Peyer's patch (tissue), 4 donors: ENCODE data around the gene SURF4. TPM values are rescaled to one million over a fixed set of nuclear protein-coding genes. Genes with fewer than 3 reads are reported as not detected.

Experiments used
- DNase-seq, 3 donors: peaks; one replicate each; pipeline ENCODE4 v3.0.0-alpha.2; 2017 to 2019
- H3K27ac ChIP-seq, 4 donors: fragments of 200-600 bp; sonication (generic); one replicate each; pipeline ENCODE4 v1.5.1; 2016 to 2019
- H3K27me3 ChIP-seq, 2 donors: fragments of 200-600 bp; sonication (generic); one replicate each; pipeline ENCODE4 v1.5.1; 2019
- H3K36me3 ChIP-seq, 3 donors: fragments of 200-600 bp; sonication (generic); one replicate each; pipeline ENCODE4 v1.5.1; 2016 to 2019
- H3K4me1 ChIP-seq, 4 donors: fragments of 200-600 bp; sonication (generic); one replicate each; pipeline ENCODE4 v1.5.1; 2016 to 2019
- H3K4me3 ChIP-seq, 4 donors: fragments of 200-600 bp; sonication (generic); 1 replicate in 3 of 4; 2 replicates in 1 of 4; pipeline ENCODE4 v1.5.1; 2016 to 2019; ENCODE audit warnings: mild to moderate bottlenecking in 1 of 4
- H3K9me3 ChIP-seq, 4 donors: fragments of 200-600 bp; sonication (generic); one replicate each; pipeline ENCODE4 v1.5.1; 2016 to 2019; ENCODE audit warnings: mild to moderate bottlenecking in 1 of 4
- POLR2A ChIP-seq, 2 donors: fragments of 450-650 bp; IDR thresholded peaks; one replicate each; pipeline ENCODE4 v1.5.1; 2017; ENCODE audit warnings: antibody characterized with exemption in 2 of 2, mild to moderate bottlenecking in 2 of 2, moderate library complexity in 2 of 2
- total RNA-seq, 4 donors: library from RNA; depleted of rRNA; stranded (reverse); fragments of >200 nt; gene quantifications; one replicate each; pipeline ENCODE4 v1.1.0, GENCODE V29; 2016
- TF ChIP-seq, protein P1 (sequence below), 6 experiments: fragments of 450-650 bp in 4 of 6; fragments of 200-600 bp in 2 of 6; sonication (generic) in 1 of 6; IDR thresholded peaks; one replicate each; pipeline ENCODE4 v1.5.1; 2017 to 2019; ENCODE audit warnings: antibody characterized with exemption in 6 of 6, mild to moderate bottlenecking in 3 of 6, moderate library complexity in 1 of 6

Gene SURF4
- total RNA-seq, 4 donors from 2014 or later: 56.9 to 281 (median 225) TPM

DNA sequence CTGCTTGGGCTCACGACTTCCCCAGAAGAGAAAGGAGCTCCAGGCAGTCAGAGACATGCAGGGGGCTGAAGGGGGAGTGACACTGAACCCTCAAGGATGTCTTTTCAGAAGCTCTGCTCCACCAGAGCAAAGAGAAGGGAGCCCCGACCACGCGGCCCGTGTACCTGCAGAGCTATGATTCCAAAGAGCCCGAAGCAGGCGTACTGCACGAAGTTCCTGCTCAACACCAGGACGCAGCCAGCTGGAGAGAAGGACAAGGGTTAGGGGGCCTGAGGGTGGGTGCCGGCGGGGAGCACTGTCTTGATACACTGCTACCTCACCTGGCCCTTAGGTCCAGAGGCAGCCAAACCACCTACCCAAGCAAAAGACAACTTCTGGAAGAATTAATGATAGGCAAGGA is 9.4 kb downstream of the SURF4 start:
- H3K4me1 ChIP-seq: peaks cover 4 to 49% (median 15%) of the 10 kb centered on the region in 4 donors
- no peak overlapping the region for H3K4me3 ChIP-seq
- DNase-seq: no peak
- no peak overlapping the region for H3K27ac ChIP-seq
- TF ChIP-seq, protein P1, sequence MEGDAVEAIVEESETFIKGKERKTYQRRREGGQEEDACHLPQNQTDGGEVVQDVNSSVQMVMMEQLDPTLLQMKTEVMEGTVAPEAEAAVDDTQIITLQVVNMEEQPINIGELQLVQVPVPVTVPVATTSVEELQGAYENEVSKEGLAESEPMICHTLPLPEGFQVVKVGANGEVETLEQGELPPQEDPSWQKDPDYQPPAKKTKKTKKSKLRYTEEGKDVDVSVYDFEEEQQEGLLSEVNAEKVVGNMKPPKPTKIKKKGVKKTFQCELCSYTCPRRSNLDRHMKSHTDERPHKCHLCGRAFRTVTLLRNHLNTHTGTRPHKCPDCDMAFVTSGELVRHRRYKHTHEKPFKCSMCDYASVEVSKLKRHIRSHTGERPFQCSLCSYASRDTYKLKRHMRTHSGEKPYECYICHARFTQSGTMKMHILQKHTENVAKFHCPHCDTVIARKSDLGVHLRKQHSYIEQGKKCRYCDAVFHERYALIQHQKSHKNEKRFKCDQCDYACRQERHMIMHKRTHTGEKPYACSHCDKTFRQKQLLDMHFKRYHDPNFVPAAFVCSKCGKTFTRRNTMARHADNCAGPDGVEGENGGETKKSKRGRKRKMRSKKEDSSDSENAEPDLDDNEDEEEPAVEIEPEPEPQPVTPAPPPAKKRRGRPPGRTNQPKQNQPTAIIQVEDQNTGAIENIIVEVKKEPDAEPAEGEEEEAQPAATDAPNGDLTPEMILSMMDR (IDR thresholded peaks at IDR 0.05): no peak
- TF ChIP-seq POLR2A (IDR thresholded peaks at IDR 0.05): no peak
- H3K9me3 ChIP-seq: no peaks in the 10 kb centered on the region
- H3K36me3 ChIP-seq: peaks cover 0 to 70% (median 0%) of the 10 kb centered on the region in 3 donors
- no peaks in the 10 kb centered on the region for H3K27me3 ChIP-seq

DNA sequence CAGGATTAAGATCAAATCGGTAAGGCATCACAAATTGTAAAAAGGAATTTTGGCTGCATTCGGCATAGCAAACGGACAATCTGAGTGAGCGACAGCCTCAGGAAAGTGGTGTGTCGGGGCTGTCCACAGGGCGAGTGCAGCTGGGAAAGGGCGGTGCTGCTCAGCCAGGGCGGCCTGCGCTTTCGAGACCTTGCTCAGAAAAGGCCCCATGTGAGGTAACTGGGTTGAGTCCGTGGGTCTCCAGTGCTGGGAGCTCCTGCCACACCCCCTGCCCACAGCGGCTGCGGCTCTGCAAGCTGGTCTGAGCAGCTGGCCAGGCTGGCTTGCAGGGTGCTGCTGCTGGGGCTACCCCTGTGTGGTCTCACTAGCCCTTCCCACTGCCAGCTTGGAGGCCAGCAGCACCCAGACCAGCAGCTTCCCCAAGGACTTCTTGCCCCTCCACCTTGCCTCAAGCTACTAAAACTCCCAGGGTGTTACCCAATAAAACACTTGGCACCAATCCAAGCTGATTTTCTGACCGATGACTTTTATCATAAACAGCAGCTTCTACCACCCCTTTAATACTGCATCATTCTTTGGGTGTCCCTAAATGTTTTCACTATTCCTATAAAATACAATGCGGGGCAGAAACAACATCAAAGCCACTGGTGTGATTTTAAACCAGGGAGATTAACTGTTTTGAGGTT is 13.4 kb downstream of the SURF4 start:
- Histone ChIP-seq H3K9me3 (no peaks in the 10 kb centered on the region), H3K36me3 (peaks cover 0 to 81% (median 0%) of the 10 kb centered on the region in 3 donors), H3K27me3 (no peaks in the 10 kb centered on the region), H3K27ac (no peak overlapping the region), H3K4me3 (no peak overlapping the region), H3K4me1 (peaks cover 0 to 35% (median 0%) of the 10 kb centered on the region in 4 donors)
- DNase-seq: no peak
- TF ChIP-seq POLR2A (IDR thresholded peaks at IDR 0.05): no peak
- TF ChIP-seq, protein P1 (IDR thresholded peaks at IDR 0.05): no peak

DNA sequence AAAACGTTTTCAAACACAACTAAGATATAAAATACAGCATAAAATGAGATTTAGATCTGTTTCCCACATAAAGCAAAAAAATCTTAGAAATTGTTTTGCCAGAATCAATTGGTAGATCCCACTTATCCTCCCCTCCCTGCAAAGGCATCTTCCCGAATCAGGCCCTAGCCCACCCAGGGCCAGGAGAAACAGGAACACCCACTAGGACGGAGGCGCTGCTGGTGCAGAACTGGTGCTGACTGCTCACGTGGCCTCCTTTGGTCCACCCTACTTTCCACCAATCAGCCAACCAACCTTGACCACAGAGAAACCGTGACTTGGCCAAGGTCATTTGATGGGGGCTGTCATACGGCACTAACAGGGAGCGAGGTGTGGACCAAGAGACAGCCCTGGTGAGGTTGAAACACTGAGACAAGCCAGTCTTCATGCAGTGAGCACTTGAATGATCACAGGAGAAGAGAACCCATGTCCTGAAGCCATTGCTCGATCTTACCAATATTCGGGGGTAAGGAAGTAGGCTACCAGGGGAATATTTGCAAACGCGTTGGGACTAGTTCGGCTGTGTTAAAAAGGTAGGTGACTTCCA is 14.3 kb downstream of the SURF4 start:
- TF ChIP-seq, protein P1 (IDR thresholded peaks at IDR 0.05): no peak
- TF ChIP-seq POLR2A (IDR thresholded peaks at IDR 0.05): no peak
- H3K36me3 ChIP-seq: peaks cover 0 to 73% (median 0%) of the 10 kb centered on the region in 3 donors
- H3K9me3 ChIP-seq: no peaks in the 10 kb centered on the region
- H3K27me3 ChIP-seq: no peaks in the 10 kb centered on the region
- peak in 1 of 3 donors; percentile 39 for DNase-seq
- H3K27ac ChIP-seq: no peak overlapping the region
- peaks cover 0 to 34% (median 4%) of the 10 kb centered on the region in 4 donors for H3K4me1 ChIP-seq
- H3K4me3 ChIP-seq: no peak overlapping the region

DNA sequence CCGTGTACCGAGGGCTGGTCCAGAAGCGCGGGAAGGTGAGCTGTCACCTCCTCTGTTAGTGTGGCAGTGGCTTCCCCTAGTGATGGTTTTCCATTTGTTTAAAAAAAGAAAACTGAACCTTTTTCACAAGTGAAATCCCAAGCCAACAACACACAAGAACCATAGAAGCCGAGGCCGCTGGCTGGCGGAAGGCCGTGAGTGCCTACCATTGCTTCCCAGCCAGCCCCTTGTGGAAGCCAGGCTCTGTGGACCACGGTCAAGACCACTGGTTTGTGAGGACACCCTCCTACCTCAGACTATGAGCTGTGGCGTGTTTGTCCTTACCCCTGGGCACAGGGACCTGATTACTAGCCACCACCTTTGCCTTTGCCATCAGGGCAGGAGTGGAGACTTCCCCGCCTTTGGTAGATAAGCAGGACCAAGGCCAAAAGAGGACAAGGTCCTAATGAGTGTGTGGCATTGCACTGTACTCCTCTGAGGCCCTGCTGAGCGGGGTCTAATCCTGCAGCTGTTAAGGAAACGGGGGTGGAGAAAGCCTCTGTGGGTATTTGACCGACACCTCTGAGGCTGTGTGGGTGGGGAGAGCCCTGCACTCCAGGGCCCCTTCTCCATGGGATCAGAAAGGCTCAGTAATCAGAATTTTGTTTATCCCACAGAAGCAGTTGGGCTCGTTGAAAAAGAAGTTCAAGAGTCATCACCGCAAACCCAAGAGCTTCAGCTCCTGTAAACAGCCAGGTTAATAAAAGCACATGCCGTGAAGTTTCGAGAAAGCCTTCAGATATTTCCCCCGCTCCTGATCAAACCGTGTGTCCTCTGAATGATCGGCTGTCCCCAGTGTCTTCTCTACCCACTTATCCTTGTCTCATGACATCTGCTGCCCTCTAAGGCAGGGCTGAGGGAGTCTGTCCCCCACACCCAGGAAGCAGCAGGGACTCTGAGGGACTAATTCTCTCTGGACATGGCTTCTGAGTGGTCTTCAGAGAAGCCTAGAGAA is 15.2 kb downstream of the SURF4 start:
- Histone ChIP-seq H3K27ac (peak overlapping the region in 2 of 4 donors; percentile 11 to 31), H3K4me3 (no peak overlapping the region), H3K36me3 (peaks cover 0 to 63% (median 0%) of the 10 kb centered on the region in 3 donors), H3K4me1 (peaks cover 0 to 33% (median 5%) of the 10 kb centered on the region in 4 donors), H3K9me3 (no peaks in the 10 kb centered on the region), H3K27me3 (no peaks in the 10 kb centered on the region)
- peak in 1 of 3 donors; percentile 53 for DNase-seq
- no peak for TF ChIP-seq POLR2A (IDR thresholded peaks at IDR 0.05)
- TF ChIP-seq, protein P1 (IDR thresholded peaks at IDR 0.05): no peak

DNA sequence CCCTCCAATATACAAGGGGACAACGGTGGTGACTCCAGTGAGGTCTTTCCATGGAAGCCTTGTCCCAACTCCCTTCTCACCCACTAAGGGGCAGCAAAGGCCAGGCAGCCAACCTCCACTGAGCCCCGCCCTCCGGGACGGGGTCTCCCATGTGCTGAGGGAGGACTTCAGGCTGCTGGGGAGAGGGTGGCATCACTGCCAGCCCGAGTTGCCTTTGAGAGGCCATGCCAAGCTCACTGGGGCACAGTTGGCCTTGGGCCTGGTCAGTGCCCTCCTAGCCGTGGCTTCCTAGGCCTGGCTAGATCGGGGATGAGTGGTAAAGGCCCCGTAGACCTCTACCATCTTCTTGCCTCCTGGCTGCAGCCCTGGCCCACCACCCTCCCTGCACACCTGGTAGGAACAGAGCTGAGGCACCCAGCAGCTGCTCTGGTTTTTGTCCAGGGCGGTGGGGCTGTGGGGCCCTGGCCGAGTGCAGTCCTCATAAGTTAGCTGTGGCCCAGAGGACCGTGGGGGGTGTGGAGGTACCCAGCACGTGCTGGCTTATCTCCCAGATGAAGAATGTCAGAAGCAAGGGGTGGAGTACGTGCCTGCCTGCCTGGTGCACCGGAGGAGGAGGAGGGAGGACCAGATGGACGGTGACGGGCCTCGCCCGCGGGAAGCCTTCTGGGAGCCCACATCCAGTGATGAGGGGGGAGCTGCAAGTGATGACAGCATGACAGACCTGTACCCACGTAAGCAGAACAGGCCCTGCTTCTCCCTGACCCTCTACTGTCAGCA is 16.3 kb downstream of the SURF4 start:
- H3K4me3 ChIP-seq: no peak overlapping the region
- peaks cover 0 to 44% (median 10%) of the 10 kb centered on the region in 4 donors for H3K4me1 ChIP-seq
- H3K36me3 ChIP-seq: peaks cover 0 to 52% (median 0%) of the 10 kb centered on the region in 3 donors
- H3K27ac ChIP-seq: peak overlapping the region in 2 of 4 donors; percentile 3 to 11
- no peaks in the 10 kb centered on the region for H3K27me3 ChIP-seq
- H3K9me3 ChIP-seq: no peaks in the 10 kb centered on the region
- TF ChIP-seq POLR2A (IDR thresholded peaks at IDR 0.05): no peak
- TF ChIP-seq, protein P1 (IDR thresholded peaks at IDR 0.05): peak in 3 of 6 experiments; percentile 30 to 34 (median 31)
- DNase-seq: peak in 1 of 3 donors; percentile 52
